VCaP (cell line): ENCODE results near the gene TTC16.

Experiments used
- H3K27ac ChIP-seq: fragments of 450-650 bp; 2 replicates; pipeline ENCODE4 v1.5.1; 2017
- TF ChIP-seq, protein P1 (sequence below): fragments of 450-650 bp; conservative IDR thresholded peaks from 2 replicates; pipeline ENCODE4 v1.5.1; 2017; ENCODE audit warnings: mild to moderate bottlenecking, moderate library complexity

The TTC16 gene

DNA sequence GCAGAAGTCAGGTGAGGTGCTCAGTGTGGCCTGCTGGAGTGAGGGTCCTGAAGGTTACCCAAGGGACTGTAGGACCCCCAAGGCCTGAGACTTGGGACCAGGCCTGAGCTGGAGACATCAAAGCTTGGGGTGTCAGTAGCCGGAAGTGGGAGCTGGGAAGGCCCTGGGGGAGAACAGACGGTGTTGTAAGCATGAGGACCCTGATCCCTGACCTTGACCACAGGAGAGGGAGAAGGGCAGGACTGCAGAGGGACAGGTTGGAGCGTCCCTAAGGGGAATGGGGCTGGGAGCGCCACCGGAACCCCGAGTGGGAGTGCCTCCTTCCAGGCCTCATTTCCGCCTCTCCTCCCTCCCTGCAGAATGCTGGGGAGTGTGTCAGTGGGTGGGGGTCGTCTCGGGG lies 533 bp downstream of the TTC16 start:
- peak overlapping the region; percentile 54; the same call in 1 of the 2 replicates for H3K27ac ChIP-seq
- TF ChIP-seq, protein P1, sequence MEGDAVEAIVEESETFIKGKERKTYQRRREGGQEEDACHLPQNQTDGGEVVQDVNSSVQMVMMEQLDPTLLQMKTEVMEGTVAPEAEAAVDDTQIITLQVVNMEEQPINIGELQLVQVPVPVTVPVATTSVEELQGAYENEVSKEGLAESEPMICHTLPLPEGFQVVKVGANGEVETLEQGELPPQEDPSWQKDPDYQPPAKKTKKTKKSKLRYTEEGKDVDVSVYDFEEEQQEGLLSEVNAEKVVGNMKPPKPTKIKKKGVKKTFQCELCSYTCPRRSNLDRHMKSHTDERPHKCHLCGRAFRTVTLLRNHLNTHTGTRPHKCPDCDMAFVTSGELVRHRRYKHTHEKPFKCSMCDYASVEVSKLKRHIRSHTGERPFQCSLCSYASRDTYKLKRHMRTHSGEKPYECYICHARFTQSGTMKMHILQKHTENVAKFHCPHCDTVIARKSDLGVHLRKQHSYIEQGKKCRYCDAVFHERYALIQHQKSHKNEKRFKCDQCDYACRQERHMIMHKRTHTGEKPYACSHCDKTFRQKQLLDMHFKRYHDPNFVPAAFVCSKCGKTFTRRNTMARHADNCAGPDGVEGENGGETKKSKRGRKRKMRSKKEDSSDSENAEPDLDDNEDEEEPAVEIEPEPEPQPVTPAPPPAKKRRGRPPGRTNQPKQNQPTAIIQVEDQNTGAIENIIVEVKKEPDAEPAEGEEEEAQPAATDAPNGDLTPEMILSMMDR, result no peak

DNA sequence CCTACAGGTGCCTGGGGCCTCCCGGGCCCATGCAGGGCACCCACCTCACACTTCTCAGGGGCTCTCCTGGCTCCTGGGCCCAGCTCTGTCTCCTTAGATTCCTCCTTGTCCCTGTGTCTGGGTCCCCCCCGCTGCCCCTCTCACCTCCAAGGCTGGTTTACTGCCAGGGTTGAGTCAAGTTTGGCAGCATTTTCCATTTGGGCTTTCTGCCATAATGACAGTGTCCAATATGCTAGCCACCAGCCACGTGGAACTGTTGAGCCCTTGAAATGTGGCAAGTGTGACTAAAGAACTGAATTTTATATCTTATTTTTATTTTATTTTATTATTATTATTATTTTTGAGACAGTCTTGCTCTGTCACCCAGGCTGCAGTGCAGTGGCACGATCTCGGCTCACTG lies 1.9 kb downstream of the TTC16 start:
- TF ChIP-seq, protein P1, result no peak
- no peak overlapping the region for H3K27ac ChIP-seq

DNA sequence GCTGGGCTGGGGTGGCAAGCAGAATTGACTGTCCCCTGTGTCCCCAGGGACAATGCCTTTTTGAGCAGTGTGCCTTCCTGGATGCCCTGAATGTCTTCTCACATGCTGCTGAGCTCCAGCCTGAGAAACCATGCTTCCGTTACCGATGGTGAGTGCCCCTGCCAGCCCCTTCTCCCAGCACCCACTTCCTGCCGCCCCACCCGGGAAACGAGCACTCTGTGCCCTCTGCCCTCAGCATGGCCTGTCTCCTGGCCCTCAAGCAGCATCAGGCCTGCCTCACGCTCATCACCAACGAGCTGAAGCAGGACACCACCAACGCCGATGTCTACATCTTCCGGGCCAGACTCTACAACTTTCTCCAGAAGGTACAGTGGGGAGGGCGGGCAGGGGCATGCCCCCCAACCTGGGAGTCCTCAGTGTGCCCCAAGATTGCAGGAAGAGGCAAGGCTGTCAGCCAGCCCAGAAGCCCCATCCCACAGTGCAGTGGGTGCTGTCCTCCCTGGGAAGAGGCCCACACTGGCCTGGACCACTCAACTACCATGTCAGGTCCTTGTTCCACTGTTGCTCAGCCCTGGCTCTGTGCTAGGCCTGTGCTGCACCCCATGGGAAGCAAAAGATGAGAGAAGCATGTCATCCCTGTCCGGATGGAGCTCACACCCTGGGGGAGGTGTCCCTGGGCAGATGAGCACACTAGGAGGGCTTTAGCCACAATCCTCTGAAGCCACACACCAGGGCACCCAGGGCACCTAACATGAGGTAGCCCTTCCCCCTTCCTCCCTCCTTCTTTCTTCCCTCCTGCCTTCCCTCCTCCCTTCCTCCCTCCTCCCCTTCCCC lies 4.4 kb downstream of the TTC16 start:
- H3K27ac ChIP-seq, result no peak overlapping the region
- TF ChIP-seq, protein P1, result no peak

DNA sequence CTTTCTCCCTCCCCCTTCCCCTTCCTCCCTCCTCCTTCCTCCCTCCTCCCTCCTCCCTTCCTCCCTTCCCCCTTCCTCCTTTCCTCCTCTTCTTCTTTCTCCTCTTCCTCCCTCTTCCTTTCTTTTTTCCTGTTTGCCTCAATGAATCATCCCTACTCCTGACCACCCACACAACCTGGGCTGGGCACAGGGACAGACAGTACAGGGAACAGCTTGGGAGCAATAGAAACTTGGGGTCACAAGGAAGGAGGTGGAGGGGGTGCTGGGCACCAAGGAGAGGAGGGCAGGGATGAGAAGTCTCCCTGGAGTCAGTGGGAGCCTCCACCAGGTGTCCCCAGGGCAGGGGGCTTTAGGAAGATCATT lies 5.0 kb downstream of the TTC16 start:
- TF ChIP-seq, protein P1, result no peak
- H3K27ac ChIP-seq, result no peak overlapping the region

DNA sequence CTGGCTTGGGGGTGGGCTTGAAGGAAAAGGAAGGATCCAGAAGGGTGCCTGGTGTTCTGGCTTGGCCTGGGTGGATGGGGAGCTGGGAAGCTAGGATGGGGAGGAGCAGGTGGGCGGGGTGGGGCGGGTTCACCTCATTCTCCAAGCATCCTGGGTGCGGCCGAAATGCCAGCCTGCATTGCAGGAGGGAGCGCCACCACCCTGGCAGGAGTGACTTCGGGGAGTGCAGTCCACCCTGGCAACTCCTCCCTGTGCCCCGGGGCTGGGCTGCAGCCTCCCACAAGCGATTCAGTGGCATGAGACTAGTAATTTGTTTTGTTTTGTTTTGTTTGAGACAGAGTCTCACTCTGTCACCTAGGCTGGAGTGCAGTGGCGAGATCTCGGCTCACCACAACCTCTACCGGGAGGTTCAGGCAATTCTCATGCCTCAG lies 5.5 kb downstream of the TTC16 start:
- H3K27ac ChIP-seq, result no peak overlapping the region
- TF ChIP-seq, protein P1, result no peak

DNA sequence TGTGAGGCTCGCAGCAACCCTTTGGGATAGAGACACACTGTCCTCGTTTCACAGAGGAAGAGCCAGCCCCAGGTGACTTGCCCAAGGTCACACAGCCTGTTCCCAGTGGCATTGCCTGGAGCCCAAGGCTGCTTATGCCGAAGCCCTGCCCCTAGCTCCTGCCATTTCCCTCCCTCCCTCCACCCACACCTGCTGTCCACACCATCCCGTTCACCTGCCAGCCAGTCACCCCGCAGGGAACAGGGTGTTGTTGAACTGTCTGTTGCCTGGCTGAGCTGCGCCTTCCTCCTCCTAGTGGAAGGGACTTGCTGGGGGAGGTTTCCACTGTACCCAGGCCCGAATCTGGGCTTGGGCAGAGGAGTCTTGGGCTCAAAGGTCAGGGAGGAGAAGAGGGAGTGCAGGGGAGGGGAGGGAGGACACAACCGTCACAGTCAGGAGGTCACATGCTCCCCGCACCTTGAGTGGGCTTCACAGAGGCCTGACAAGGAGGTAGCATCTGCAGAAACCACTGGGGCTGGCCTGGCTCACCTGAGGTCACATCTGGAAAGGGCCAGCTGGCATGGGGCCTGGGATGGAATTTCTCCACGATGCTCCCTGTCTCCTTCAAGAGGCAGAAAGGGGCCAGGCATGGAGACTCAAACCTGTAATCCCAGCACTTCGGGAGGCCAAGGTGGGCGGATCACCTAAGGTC lies 6.3 kb downstream of the TTC16 start:
- TF ChIP-seq, protein P1, result no peak
- H3K27ac ChIP-seq, result no peak overlapping the region

DNA sequence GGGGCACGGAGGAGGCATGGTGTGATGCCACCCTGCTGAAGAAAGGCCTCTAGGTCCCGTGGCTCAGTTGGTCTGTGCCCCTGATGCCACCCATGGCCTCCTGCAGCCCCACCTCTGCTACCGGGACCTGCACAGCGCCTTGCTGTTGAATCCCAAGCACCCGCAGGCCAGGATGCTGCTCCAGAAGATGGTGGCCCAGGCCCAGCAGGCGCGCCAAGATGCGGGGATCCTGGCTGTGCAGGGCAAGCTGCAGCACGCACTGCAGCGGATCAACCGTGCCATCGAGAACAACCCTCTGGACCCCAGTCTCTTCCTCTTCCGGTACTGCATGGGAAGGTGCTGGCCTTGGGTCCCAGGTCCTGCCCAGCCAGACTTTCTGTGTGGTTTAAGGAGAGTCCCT lies 7.1 kb downstream of the TTC16 start:
- TF ChIP-seq, protein P1, result no peak
- no peak overlapping the region for H3K27ac ChIP-seq
